ENCODE results near the gene SPTA1. TPM values are rescaled to one million over a fixed set of nuclear protein-coding genes. Genes with fewer than 3 reads are reported as not detected.

Gene SPTA1
- not detected in 2 replicates for total RNA-seq (2014; rRNA removed; shearing (Covaris generic))

DNA sequence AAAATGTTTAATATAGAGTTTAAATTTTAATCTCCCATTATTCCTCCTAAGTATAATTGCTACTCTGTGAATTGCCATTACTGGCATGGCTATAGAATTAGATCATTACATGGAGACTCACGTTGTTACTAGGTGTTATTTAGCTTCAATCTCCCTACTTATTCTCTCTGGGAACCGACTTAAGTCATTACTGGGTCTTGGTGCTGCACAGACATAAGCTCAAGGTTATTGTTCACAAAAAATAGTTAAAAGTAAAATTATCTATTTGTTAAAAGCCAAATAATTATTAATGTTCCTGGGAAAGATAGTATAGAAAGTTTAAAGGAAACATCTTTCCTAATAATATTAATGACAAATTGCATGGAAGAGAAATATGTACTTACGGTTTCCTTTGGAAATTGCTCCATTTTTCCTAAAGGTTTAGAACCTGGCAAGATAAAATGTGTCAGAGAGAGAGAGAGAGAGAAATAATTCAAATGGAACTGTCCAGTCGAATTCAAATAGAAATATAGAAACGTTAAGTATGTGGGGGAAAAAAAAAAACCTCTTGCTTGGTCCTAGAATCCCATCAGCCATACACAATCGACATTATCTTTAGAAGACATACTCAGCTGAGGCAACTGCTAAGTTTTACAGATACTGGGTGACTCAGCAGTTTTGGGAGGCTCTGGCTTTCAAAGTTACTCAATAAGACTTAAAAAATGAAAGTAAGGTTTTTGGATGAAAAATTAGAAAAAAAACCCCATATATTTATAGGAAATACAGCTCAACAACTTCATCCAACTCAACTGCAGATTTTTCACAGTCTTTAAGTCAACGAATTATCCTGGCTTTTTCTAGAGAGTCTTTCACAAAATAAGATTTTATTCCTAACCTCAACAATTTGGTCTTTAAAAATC, at the start of gene SPTA1:
Gene SPTA1, minus strand, starts transcription at position 605 of the 899 bp plus-strand sequence. Its CDS starts 198 bp downstream, at position 407.
- DNase-seq: no peak
- H3K4me3 ChIP-seq (ENCODE audit: insufficient read depth, low read depth, low read length): no peak within 1 kb of the TSS
- no peaks in the 10 kb centered on the region for H3K36me3 ChIP-seq (replicated peaks; ENCODE audit: control insufficient read depth, insufficient read depth, low read length)
- H3K27me3 ChIP-seq (ENCODE audit: control insufficient read depth, insufficient read depth, low read length): no peaks in the 10 kb centered on the region; the same call in 1 of the 2 replicates

GRCh38 chr1:158735848-158736247, 49.3 kb upstream of the SPTA1 start:
- no peak for DNase-seq
- no peaks in the 10 kb centered on the region for H3K27me3 ChIP-seq (ENCODE audit: control insufficient read depth, insufficient read depth, low read length)

GRCh38 chr1:158732524-158732923, 46.0 kb upstream of the SPTA1 start:
- no peak for DNase-seq
- Histone ChIP-seq H3K27me3 (ENCODE audit: control insufficient read depth, insufficient read depth, low read length) (no peaks in the 10 kb centered on the region), H3K4me3 (ENCODE audit: insufficient read depth, low read depth, low read length) (no peak overlapping the region), H3K36me3 (replicated peaks; ENCODE audit: control insufficient read depth, insufficient read depth, low read length) (no peaks in the 10 kb centered on the region)

More at GRCh38 chr1:158735848-158736247, 49.3 kb upstream of the SPTA1 start:
- no peak overlapping the region for H3K4me3 ChIP-seq (ENCODE audit: insufficient read depth, low read depth, low read length)
- H3K36me3 ChIP-seq (replicated peaks; ENCODE audit: control insufficient read depth, insufficient read depth, low read length): no peaks in the 10 kb centered on the region

DNA sequence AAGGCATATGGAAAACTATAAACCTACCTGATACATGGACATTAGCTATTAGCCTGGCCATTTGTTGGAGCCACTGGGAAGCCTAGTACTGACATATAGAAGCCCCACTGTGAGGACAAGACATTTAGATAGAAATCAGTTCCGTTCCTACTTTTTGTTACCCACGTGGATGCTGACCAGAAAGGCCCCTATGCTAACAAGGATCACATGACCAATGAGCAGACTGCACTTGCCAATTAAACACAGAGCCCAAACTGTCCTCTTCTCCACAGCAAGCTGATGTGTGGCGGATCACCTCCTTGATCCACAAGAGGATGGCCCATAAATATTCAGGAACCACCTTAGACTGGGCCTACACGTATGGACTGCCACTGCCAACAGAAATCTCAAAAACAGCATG, 45.2 kb upstream of the SPTA1 start:
- Histone ChIP-seq H3K4me3 (ENCODE audit: insufficient read depth, low read depth, low read length) (no peak overlapping the region), H3K27me3 (ENCODE audit: control insufficient read depth, insufficient read depth, low read length) (no peaks in the 10 kb centered on the region), H3K36me3 (replicated peaks; ENCODE audit: control insufficient read depth, insufficient read depth, low read length) (no peaks in the 10 kb centered on the region)
- no peak for DNase-seq

- H3K36me3 ChIP-seq (replicated peaks; ENCODE audit: control insufficient read depth, insufficient read depth, low read length): no peaks in the 10 kb centered on the region
- no peak overlapping the region for H3K4me3 ChIP-seq (ENCODE audit: insufficient read depth, low read depth, low read length)
- DNase-seq: no peak
- H3K27me3 ChIP-seq (ENCODE audit: control insufficient read depth, insufficient read depth, low read length): no peaks in the 10 kb centered on the region
Observed at GRCh38 chr1:158730453-158730852, 43.9 kb upstream of the SPTA1 start.

GRCh38 chr1:158728510-158729225, 42.2 kb upstream of the SPTA1 start:
- no peak for DNase-seq
- Histone ChIP-seq H3K36me3 (replicated peaks; ENCODE audit: control insufficient read depth, insufficient read depth, low read length) (no peaks in the 10 kb centered on the region), H3K27me3 (ENCODE audit: control insufficient read depth, insufficient read depth, low read length) (no peaks in the 10 kb centered on the region), H3K4me3 (ENCODE audit: insufficient read depth, low read depth, low read length) (no peak overlapping the region)

GRCh38 chr1:158724442-158724841, 37.9 kb upstream of the SPTA1 start:
- Histone ChIP-seq H3K27me3 (ENCODE audit: control insufficient read depth, insufficient read depth, low read length) (no peaks in the 10 kb centered on the region), H3K36me3 (replicated peaks; ENCODE audit: control insufficient read depth, insufficient read depth, low read length) (no peaks in the 10 kb centered on the region), H3K4me3 (ENCODE audit: insufficient read depth, low read depth, low read length) (no peak overlapping the region)
- DNase-seq: no peak

- no peak within 1 kb of the TSS for H3K4me3 ChIP-seq (ENCODE audit: insufficient read depth, low read depth, low read length)
- H3K27me3 ChIP-seq (ENCODE audit: control insufficient read depth, insufficient read depth, low read length): no peaks in the 10 kb centered on the region
- no peak for DNase-seq
- no peaks in the 10 kb centered on the region for H3K36me3 ChIP-seq (replicated peaks; ENCODE audit: control insufficient read depth, insufficient read depth, low read length)
Observed at GRCh38 chr1:158720620-158721019, 34.1 kb upstream of the SPTA1 start, which contains the start of gene OR6K3. TSS of gene OR6K3 (minus strand) at chr1:158720720. CDS start at chr1:158718115, 2,605 bp downstream.

DNA sequence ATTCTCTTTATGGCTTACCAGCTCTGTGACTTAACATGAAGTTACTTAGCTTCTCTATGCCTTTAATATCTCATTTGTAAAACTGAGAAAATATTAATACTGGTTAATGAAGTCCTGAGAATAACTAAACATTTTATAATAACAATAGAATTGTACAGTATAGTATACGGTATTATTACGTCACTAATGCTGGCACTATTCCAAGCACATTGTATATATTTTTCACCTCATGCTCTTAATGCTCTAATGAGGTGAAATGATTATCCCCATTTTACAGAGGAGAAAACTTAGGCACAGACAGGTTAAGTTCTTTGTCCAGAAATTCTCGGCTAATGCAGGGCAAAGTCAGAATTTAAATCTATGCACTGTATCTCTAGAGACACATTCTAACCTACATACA, 33.1 kb upstream of the SPTA1 start:
- Histone ChIP-seq H3K36me3 (replicated peaks; ENCODE audit: control insufficient read depth, insufficient read depth, low read length) (no peaks in the 10 kb centered on the region), H3K27me3 (ENCODE audit: control insufficient read depth, insufficient read depth, low read length) (no peaks in the 10 kb centered on the region), H3K4me3 (ENCODE audit: insufficient read depth, low read depth, low read length) (no peak overlapping the region)
- DNase-seq: no peak

DNA sequence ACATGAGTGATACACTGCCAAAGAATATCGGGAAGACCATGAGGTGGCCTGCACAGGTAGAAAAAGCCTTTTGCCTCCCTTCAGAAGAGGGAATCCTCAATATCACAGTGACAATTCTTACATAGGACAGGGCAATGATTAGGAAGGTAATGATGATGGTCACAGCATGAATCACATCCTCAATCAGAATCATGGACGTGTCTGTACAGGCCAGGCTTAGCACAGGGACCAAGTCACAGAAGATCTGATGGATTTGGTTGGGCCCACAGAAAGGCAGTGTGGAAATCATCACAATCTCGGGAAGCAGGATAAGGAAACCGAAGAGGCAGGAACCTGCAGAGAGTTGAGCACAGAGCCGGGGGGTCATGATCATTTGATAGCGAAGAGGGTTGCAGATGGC, 30.8 kb upstream of the SPTA1 start:
- Histone ChIP-seq H3K36me3 (replicated peaks; ENCODE audit: control insufficient read depth, insufficient read depth, low read length) (no peaks in the 10 kb centered on the region), H3K27me3 (ENCODE audit: control insufficient read depth, insufficient read depth, low read length) (no peaks in the 10 kb centered on the region), H3K4me3 (ENCODE audit: insufficient read depth, low read depth, low read length) (no peak overlapping the region)
- no peak for DNase-seq

DNA sequence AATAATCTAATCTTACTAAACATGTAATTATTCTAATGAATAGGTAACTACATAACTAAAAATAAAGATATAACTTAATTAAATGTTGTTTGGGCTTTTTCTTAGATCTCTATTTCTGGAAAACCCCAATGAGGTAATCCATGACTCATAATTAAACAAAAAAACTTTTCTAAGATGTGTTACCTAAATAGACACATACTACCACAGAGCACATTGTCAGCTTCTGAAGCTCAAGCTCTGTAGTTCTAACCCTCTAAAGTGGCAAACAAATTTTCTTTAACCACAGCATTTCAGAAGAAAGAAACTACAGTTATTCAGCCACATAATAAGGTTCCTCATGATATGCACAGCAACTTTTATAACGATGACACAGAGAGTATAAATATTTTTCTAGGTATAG, 29.8 kb upstream of the SPTA1 start:
- Histone ChIP-seq H3K27me3 (ENCODE audit: control insufficient read depth, insufficient read depth, low read length) (no peaks in the 10 kb centered on the region; the same call in 1 of the 2 replicates), H3K4me3 (ENCODE audit: insufficient read depth, low read depth, low read length) (no peak overlapping the region), H3K36me3 (replicated peaks; ENCODE audit: control insufficient read depth, insufficient read depth, low read length) (no peaks in the 10 kb centered on the region)
- no peak for DNase-seq

- no peak overlapping the region for H3K4me3 ChIP-seq (ENCODE audit: insufficient read depth, low read depth, low read length)
- H3K36me3 ChIP-seq (replicated peaks; ENCODE audit: control insufficient read depth, insufficient read depth, low read length): no peaks in the 10 kb centered on the region
- H3K27me3 ChIP-seq (ENCODE audit: control insufficient read depth, insufficient read depth, low read length): no peaks in the 10 kb centered on the region; the same call in 1 of the 2 replicates
- DNase-seq: no peak
Observed at GRCh38 chr1:158714754-158715153, 28.2 kb upstream of the SPTA1 start.

- H3K4me3 ChIP-seq (ENCODE audit: insufficient read depth, low read depth, low read length): no peak overlapping the region
- H3K36me3 ChIP-seq (replicated peaks; ENCODE audit: control insufficient read depth, insufficient read depth, low read length): no peaks in the 10 kb centered on the region
- DNase-seq: no peak
- H3K27me3 ChIP-seq (ENCODE audit: control insufficient read depth, insufficient read depth, low read length): no peaks in the 10 kb centered on the region; the same call in 1 of the 2 replicates
Observed at GRCh38 chr1:158711098-158711497, 24.6 kb upstream of the SPTA1 start.

DNA sequence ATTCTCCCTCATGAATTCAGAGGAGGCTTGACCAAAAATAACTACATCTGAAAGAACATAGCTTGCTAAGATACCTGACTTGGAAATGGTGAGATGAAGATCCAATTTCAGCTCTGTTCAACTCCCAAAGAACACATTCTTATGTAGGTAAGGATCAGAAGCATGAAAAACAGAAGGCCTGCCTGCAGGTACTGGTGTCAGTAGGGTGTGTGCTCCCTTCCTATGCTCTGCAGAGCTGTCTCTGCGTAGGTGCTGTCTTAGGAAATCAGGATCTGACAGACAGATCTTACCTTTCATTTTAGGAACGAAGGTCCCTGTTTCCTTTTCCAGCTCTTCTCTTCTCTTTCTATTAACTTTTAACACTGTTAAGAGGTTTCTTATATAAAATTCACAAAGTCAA, 19.6 kb upstream of the SPTA1 start:
- H3K4me3 ChIP-seq (ENCODE audit: insufficient read depth, low read depth, low read length): no peak overlapping the region
- no peaks in the 10 kb centered on the region for H3K36me3 ChIP-seq (replicated peaks; ENCODE audit: control insufficient read depth, insufficient read depth, low read length)
- no peak for DNase-seq
- H3K27me3 ChIP-seq (ENCODE audit: control insufficient read depth, insufficient read depth, low read length): no peaks in the 10 kb centered on the region

- Histone ChIP-seq H3K4me3 (ENCODE audit: insufficient read depth, low read depth, low read length) (no peak within 1 kb of the TSS), H3K36me3 (replicated peaks; ENCODE audit: control insufficient read depth, insufficient read depth, low read length) (no peaks in the 10 kb centered on the region), H3K27me3 (ENCODE audit: control insufficient read depth, insufficient read depth, low read length) (no peaks in the 10 kb centered on the region)
- DNase-seq: no peak
Observed at GRCh38 chr1:158700552-158700951, 14.0 kb upstream of the SPTA1 start, which contains the start of gene OR6K2. TSS of gene OR6K2 (minus strand) at chr1:158700652. CDS start at chr1:158700652, 0 bp downstream.

Measured in H7 (cell line).